Measurements from ENCODE around the gene SOX13. TPM values are rescaled to one million over a fixed set of nuclear protein-coding genes. Genes with fewer than 3 reads are reported as not detected.
A peak's percentile ranks its signal among the peaks of the same experiment; 100 is the strongest.
"Not testable (repeated sequence)": the region's sequence is repeated elsewhere in the genome, so short reads cannot be mapped to it uniquely, and the experiment has no call there.

Gene SOX13
- total and polyA plus RNA-seq, 3 experiments from 2014 or later: 3.1 to 5.5 (median 3.1) TPM

DNA sequence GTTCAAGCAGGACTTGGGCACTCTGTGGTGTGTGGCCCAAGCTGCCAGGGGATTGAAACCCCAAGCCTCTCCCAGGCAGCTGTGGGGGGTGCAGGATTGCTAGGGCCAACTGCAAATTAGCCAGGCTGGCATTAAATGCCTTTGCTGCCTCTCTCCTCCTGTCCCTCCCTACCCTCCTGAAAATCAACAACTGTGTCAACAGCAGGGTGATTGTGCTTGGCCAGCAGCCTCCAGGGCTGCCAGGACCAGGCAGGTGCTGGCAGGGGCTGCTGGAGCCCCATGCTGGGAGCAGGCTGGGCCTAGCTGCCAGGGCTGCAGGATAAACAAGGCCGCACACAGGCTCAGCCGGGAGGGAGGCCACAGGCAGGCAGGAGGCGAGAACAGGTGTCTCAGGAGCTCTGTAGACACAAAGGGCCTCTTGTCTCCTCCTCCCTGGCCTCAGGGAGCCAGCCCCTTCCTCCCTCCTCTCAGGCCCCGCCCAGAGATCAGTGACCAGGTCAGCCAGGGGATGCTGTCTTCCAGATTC, 11.4 kb downstream of the SOX13 start:
- no peak overlapping the region for H3K4me3 Mint-ChIP-seq
- Histone ChIP-seq H3K27ac (ENCODE audit: low read depth, low read length) (no peak overlapping the region), H3K4me1 (ENCODE audit: insufficient read depth, low read length) (no peaks in the 10 kb centered on the region), H3K9me3 (ENCODE audit: low read length) (no peaks in the 10 kb centered on the region), H3K4me3 (ENCODE audit: low read length) (no peak overlapping the region), H3K36me3 (ENCODE audit: insufficient read depth, low read length) (no peaks in the 10 kb centered on the region), H3K27me3 (ENCODE audit: insufficient read depth, low read length, poor library complexity, severe bottlenecking) (no peaks in the 10 kb centered on the region)
- peak in 1 of 5 donors; percentile 18 for DNase-seq
- H3K27me3 Mint-ChIP-seq: peaks cover 4 to 6% of the 10 kb centered on the region in 2 donors
- H3K4me1 Mint-ChIP-seq: peaks cover 24 to 34% (median 33%) of the 10 kb centered on the region in 3 donors
- peak overlapping the region in 5 of 8 donors; percentile 23 to 89 (median 48) for H3K27ac Mint-ChIP-seq
- CTCF ChIA-PET: no interaction called here
- H3K36me3 Mint-ChIP-seq: no peaks in the 10 kb centered on the region
- no peaks in the 10 kb centered on the region for H3K9me3 Mint-ChIP-seq
- POLR2A ChIA-PET: no interaction called here

DNA sequence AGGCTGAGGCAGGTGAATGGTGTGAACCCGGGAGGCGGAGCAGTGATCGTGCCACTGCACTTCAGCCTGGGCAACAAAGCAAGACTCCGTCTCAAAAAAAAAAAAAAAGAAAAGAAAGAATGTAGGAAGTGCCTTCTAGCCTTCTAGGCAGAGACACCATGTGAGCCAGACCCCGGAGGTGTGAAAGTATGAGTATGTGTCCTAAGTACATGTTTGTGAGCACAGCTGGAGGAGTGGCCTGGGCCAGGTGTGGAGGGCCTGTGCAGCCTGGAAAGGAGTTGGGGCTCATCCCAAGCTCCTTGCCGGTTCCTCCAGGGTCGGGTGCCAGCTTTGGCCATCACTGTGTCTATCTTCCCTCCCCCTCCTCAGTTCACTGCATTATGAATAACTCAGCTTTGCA, 13.0 kb downstream of the SOX13 start:
- H3K27ac Mint-ChIP-seq: peak overlapping the region in 1 of 8 donors; percentile 68
- H3K9me3 Mint-ChIP-seq: no peaks in the 10 kb centered on the region
- DNase-seq: no peak
- H3K4me3 Mint-ChIP-seq: no peak overlapping the region
- H3K4me1 Mint-ChIP-seq: peaks cover 20 to 33% (median 27%) of the 10 kb centered on the region in 3 donors
- ChIA-PET CTCF (no interaction called here), POLR2A (no interaction called here)
- H3K36me3 Mint-ChIP-seq: no peaks in the 10 kb centered on the region
- Histone ChIP-seq H3K9me3 (ENCODE audit: low read length) (no peaks in the 10 kb centered on the region), H3K27me3 (ENCODE audit: insufficient read depth, low read length, poor library complexity, severe bottlenecking) (no peaks in the 10 kb centered on the region), H3K4me1 (ENCODE audit: insufficient read depth, low read length) (no peaks in the 10 kb centered on the region), H3K36me3 (ENCODE audit: insufficient read depth, low read length) (no peaks in the 10 kb centered on the region), H3K4me3 (ENCODE audit: low read length) (no peak overlapping the region), H3K27ac (ENCODE audit: low read depth, low read length) (no peak overlapping the region)
- H3K27me3 Mint-ChIP-seq: peaks cover 0 to 2% of the 10 kb centered on the region in 2 donors

DNA sequence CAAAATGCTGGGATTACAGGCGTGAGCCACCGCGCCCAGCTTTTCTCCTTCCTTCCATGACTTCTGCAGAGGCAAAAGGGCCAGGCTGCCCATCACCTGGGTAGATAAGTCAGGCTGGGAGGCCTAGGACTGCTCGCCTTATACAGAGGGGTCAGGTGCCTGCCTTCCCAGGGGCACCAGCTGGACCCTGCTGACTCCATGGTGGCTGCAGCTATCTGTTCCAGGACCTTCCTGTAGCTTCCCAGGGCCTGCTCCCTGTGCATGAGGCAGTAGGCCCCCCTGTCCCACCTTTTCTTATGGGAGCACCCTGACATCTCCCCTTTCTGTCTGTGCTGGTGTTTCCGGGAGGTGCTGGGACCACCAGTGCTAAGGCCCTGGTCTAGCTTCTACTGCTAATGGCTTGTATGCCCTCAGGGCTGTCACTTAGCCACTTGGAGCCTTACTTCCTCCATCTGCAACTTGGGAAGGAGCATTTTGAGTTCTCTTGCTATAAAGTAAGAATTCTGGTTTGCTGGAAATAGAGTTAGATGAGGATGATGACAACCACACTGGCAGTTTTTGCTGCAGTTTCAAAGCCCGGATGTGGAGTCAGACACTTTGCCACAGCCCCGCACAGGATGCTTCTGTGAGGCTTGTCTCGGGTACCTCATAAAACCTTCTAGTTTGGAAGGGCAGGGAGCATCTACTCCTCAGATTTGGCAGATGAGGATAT, 14.4 kb downstream of the SOX13 start:
- no peak overlapping the region for H3K27ac ChIP-seq (ENCODE audit: low read depth, low read length)
- peaks cover 0 to 3% of the 10 kb centered on the region in 2 donors for H3K27me3 Mint-ChIP-seq
- H3K9me3 Mint-ChIP-seq: no peaks in the 10 kb centered on the region
- peaks cover 20 to 41% (median 33%) of the 10 kb centered on the region in 3 donors for H3K4me1 Mint-ChIP-seq
- H3K4me3 Mint-ChIP-seq: peak overlapping the region in 3 of 7 donors; percentile 15 to 48 (median 22)
- ChIA-PET POLR2A (no interaction called here), CTCF (no interaction called here)
- no peak for DNase-seq
- no peaks in the 10 kb centered on the region for H3K4me1 ChIP-seq (ENCODE audit: insufficient read depth, low read length)
- H3K4me3 ChIP-seq (ENCODE audit: low read length): no peak overlapping the region
- no peaks in the 10 kb centered on the region for H3K9me3 ChIP-seq (ENCODE audit: low read length)
- H3K36me3 Mint-ChIP-seq: no peaks in the 10 kb centered on the region
- H3K27ac Mint-ChIP-seq: peak overlapping the region in 7 of 8 donors; percentile 33 to 78 (median 61)
- no peaks in the 10 kb centered on the region for H3K36me3 ChIP-seq (ENCODE audit: insufficient read depth, low read length)
- H3K27me3 ChIP-seq (ENCODE audit: insufficient read depth, low read length, poor library complexity, severe bottlenecking): no peaks in the 10 kb centered on the region

DNA sequence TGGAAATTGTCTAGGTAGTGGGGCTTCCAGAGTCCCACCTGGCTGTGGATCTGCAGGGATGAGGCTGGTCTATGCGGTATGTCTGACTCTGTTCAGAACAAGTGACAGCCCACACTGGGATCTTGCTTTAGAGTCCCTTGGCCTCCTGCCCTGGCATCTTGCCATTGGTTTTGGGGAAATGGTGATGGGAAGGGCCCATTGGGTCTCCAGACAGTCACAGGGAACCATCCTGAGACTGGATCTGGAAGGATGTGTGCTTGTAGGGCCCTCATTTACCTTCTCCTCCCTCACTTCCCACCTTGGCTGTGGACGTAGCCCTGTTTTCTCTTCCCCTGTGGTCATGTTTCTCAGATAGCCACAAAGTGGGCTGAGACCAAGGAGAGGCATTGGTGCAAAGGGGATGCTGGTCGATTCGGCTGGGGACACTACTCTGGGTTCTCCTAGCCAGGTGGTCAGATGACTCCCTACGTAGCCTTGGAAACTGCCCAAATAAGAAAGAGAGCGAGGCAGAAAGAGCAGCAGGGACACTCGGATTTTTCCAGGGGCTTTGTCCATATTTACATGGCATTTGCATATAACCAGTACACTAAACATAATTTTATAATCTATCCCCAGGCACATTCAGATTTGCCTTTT, 15.1 kb downstream of the SOX13 start:
- Histone ChIP-seq H3K27ac (ENCODE audit: low read depth, low read length) (no peak overlapping the region), H3K9me3 (ENCODE audit: low read length) (no peaks in the 10 kb centered on the region), H3K4me1 (ENCODE audit: insufficient read depth, low read length) (no peaks in the 10 kb centered on the region), H3K27me3 (ENCODE audit: insufficient read depth, low read length, poor library complexity, severe bottlenecking) (no peaks in the 10 kb centered on the region), H3K4me3 (ENCODE audit: low read length) (no peak overlapping the region), H3K36me3 (ENCODE audit: insufficient read depth, low read length) (no peaks in the 10 kb centered on the region)
- Mint-ChIP-seq H3K4me1 (peaks cover 23 to 47% (median 37%) of the 10 kb centered on the region in 3 donors), H3K27ac (peak overlapping the region in 7 of 8 donors; percentile 51 to 89 (median 78)), H3K27me3 (peaks cover 0 to 3% of the 10 kb centered on the region in 2 donors), H3K9me3 (no peaks in the 10 kb centered on the region), H3K4me3 (peak overlapping the region in 3 of 7 donors; percentile 15 to 63 (median 48)), H3K36me3 (no peaks in the 10 kb centered on the region)
- DNase-seq: no peak
- ChIA-PET POLR2A (no interaction called here), CTCF (no interaction called here)

DNA sequence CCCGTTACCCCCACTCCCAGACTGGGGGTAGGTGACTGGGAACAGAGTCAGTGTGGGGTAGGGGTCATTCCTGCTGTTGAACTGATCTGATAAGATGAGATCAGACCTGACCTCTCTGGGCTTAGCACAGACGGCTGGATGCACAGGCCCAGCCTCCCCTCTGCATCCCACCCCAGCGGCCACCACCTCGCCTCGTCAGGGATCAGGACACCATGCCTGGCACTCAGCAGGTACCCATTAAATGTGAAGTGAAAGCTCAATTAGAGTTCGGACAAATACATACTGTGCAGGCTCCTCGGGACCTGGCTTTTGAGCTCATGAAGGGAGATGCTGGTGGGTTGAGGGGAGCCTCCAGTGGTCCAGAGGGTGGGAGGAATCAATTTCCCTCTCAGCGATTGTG, 15.7 kb downstream of the SOX13 start:
- ChIA-PET CTCF (no interaction called here), POLR2A (no interaction called here)
- Mint-ChIP-seq H3K4me3 (peak overlapping the region in 1 of 7 donors; percentile 38), H3K9me3 (no peaks in the 10 kb centered on the region), H3K27ac (peak overlapping the region in 6 of 8 donors; percentile 5 to 89 (median 46)), H3K27me3 (peaks cover 0 to 3% of the 10 kb centered on the region in 2 donors), H3K4me1 (peaks cover 22 to 48% (median 34%) of the 10 kb centered on the region in 3 donors), H3K36me3 (no peaks in the 10 kb centered on the region)
- no peak for DNase-seq
- no peaks in the 10 kb centered on the region for H3K4me1 ChIP-seq (ENCODE audit: insufficient read depth, low read length)
- no peaks in the 10 kb centered on the region for H3K36me3 ChIP-seq (ENCODE audit: insufficient read depth, low read length)
- H3K27me3 ChIP-seq (ENCODE audit: insufficient read depth, low read length, poor library complexity, severe bottlenecking): no peaks in the 10 kb centered on the region
- no peaks in the 10 kb centered on the region for H3K9me3 ChIP-seq (ENCODE audit: low read length)
- H3K4me3 ChIP-seq (ENCODE audit: low read length): no peak overlapping the region
- H3K27ac ChIP-seq (ENCODE audit: low read depth, low read length): no peak overlapping the region

DNA sequence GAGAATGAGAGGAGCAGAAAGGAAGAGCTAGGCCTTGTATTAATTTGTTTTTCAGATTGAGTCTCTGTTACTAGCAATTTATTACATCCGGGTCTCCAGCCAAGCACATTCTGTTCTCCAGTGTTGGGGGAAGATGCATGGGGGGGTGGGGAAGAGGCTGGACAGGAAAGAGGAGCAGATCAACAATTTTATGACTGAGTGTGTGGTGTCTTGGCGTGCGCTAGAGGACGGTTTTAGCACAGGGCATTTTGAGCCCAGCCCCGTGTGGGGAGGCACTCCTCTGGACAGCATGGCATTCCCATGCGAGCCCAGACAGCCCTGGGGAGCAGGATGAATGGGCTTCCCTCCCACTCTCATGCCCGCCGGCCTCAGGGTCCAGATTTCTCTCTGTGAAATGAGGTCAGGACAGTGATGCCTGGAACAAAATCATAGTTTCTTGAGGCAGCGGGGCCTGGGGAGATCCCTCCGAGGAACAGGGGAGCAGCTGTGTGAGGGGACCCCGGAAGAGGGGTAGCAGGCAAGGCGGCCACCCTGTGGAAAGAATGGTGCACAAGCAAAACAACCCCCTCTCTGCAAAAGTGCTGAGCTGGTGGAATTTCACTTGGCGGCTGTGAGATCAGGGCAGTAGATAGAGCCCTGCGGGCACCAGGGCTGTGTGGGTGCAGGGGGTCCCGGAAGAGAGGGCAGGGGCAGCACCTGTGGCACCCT, 16.3 kb downstream of the SOX13 start:
- Mint-ChIP-seq H3K27ac (peak overlapping the region in 7 of 8 donors; percentile 5 to 76 (median 34)), H3K4me1 (peaks cover 25 to 48% (median 30%) of the 10 kb centered on the region in 3 donors), H3K9me3 (no peaks in the 10 kb centered on the region), H3K27me3 (peaks cover 0 to 3% of the 10 kb centered on the region in 2 donors), H3K4me3 (peak overlapping the region in 1 of 7 donors; percentile 38), H3K36me3 (no peaks in the 10 kb centered on the region)
- no peak overlapping the region for H3K27ac ChIP-seq (ENCODE audit: low read depth, low read length)
- ChIA-PET POLR2A (no interaction called here), CTCF (interaction anchor here (0.6 kb wide), 1 partner anchor 194 kb away, joined by 3 read pairs; no protein-coding TSS in a partner anchor)
- DNase-seq: no peak
- H3K9me3 ChIP-seq (ENCODE audit: low read length): no peaks in the 10 kb centered on the region
- no peak overlapping the region for H3K4me3 ChIP-seq (ENCODE audit: low read length)
- H3K36me3 ChIP-seq (ENCODE audit: insufficient read depth, low read length): no peaks in the 10 kb centered on the region
- H3K4me1 ChIP-seq (ENCODE audit: insufficient read depth, low read length): no peaks in the 10 kb centered on the region
- no peaks in the 10 kb centered on the region for H3K27me3 ChIP-seq (ENCODE audit: insufficient read depth, low read length, poor library complexity, severe bottlenecking)

DNA sequence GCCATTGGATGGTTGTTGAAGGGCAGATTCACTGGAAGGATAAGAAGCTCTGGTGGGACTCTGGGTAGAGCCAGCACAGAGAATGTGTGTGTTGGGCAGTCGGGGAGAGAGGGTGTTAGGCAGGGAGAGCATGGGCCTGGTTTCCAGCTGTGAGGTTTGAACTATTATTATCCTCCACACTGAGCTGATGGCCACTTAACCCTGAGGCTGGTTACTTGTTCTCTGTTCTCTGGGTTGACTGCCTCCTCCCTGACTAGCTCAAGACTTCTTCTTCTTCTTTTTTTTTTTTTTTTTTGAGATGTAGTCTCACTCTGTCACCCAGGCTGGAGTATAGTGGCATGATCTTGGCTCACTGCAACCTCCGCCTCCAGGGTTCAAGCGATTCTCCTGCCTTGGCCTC, 17.2 kb downstream of the SOX13 start:
- H3K36me3 ChIP-seq (ENCODE audit: insufficient read depth, low read length); H3K27me3 ChIP-seq (ENCODE audit: insufficient read depth, low read length, poor library complexity, severe bottlenecking); DNase-seq; H3K27me3 Mint-ChIP-seq; H3K4me3 ChIP-seq (ENCODE audit: low read length); H3K9me3 Mint-ChIP-seq; H3K4me1 ChIP-seq (ENCODE audit: insufficient read depth, low read length); CTCF ChIA-PET; POLR2A ChIA-PET; H3K9me3 ChIP-seq (ENCODE audit: low read length); H3K27ac ChIP-seq (ENCODE audit: low read depth, low read length); H3K36me3 Mint-ChIP-seq: not testable (repeated sequence)
- Mint-ChIP-seq H3K27ac (peak overlapping the region in 4 of 8 donors; percentile 27 to 78 (median 32)), H3K4me1 (peaks cover 20 to 43% (median 25%) of the 10 kb centered on the region in 3 donors), H3K4me3 (peak overlapping the region in 1 of 7 donors; percentile 61)
